ENCODE measurements around the gene ADAP1. TPM values are rescaled to one million over a fixed set of nuclear protein-coding genes. Genes with fewer than 3 reads are reported as not detected.

The ADAP1 gene
- total and polyA plus RNA-seq, 2 of the 13 experiments (the other 11 are each of a cell fraction or from before 2014, with no cell fraction given): 10.5 to 24.6 TPM

GRCh38 chr7:876077-876971 lies 78.2 kb downstream of the ADAP1 start, which contains the start of gene GET4 (continued):
- TF ChIP-seq ARID5B (CRISPR knock-in tag; IDR thresholded peaks at IDR 0.05) (0 out of 2 replicates have a peak, but pooled peaks have one; percentile 43), PBX2 (CRISPR knock-in tag; IDR thresholded peaks at IDR 0.05) (peak; percentile 44; the same call in 1 of the 2 replicates), ZNF563 (CRISPR knock-in tag; IDR thresholded peaks at IDR 0.05) (peak; percentile 76), ZFP62 (CRISPR knock-in tag; IDR thresholded peaks at IDR 0.05) (no peak), MNT (IDR thresholded peaks at IDR 0.05) (peak; percentile 82), BCLAF1 (IDR thresholded peaks at IDR 0.05) (no peak), MXD1 (CRISPR knock-in tag; IDR thresholded peaks at IDR 0.05) (peak; percentile 83), NFIC (IDR thresholded peaks at IDR 0.05; ENCODE audit: low read length) (0 out of 2 replicates have a peak, but pooled peaks have one; percentile 28), PREB (CRISPR knock-in tag; IDR thresholded peaks at IDR 0.05) (0 out of 2 replicates have a peak, but pooled peaks have one; percentile 43), ARID2 (CRISPR knock-in tag; IDR thresholded peaks at IDR 0.05; ENCODE audit: borderline replicate concordance) (no peak), ZNF12 (CRISPR knock-in tag; IDR thresholded peaks at IDR 0.05) (no peak), KLF13 (CRISPR knock-in tag; IDR thresholded peaks at IDR 0.05) (no peak), MTA1 (CRISPR knock-in tag; IDR thresholded peaks at IDR 0.05; ENCODE audit: borderline replicate concordance) (peak; percentile 81; the same call in 1 of the 2 replicates), ZNF564 (CRISPR knock-in tag; IDR thresholded peaks at IDR 0.05) (no peak)
